ENCODE results near the gene AKR1C2.
"Not testable (repeated sequence)": the region's sequence is repeated elsewhere in the genome, so short reads cannot be mapped to it uniquely, and the experiment has no call there.

The AKR1C2 gene

DNA sequence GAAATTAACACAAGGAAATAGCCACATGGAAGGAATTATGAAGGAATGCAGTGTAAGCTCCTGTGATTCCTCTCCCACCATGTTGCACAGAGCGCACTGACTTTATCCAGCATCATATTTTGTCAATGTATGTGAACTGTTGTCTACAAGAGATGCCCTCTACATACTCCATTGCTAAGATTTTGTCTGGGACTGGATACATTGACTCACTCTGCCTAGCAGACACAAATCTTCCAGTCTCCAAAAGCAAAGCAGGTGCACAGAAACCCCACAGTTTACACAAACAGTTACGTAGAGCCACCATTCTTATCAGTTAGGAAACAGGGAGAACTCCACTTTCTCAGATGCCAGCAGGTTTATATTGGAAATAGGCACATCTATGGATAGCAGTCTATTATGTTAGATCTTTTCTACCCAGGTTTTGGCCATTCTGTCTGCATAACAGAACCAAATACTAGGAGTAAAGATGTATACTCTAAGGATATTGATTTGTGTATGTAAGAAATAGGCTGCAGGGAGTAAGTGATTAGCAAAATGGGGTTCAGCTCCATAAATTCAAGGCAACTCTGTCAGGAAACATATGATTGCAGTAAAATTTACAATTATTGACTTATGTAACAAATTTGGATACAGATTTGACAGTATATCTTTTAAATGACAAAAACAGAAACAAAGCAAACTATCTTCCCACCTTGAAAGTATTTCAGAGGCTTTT lies 1.5 kb downstream of the AKR1C2 start:
- H3K4me3 ChIP-seq (ENCODE audit: low read length) = no peak overlapping the region
- no peak for DNase-seq (ENCODE audit: low read depth)
- no peak for TF ChIP-seq CTCF (conservative IDR thresholded peaks at IDR 0.05; ENCODE audit: low read depth, low read length)

DNA sequence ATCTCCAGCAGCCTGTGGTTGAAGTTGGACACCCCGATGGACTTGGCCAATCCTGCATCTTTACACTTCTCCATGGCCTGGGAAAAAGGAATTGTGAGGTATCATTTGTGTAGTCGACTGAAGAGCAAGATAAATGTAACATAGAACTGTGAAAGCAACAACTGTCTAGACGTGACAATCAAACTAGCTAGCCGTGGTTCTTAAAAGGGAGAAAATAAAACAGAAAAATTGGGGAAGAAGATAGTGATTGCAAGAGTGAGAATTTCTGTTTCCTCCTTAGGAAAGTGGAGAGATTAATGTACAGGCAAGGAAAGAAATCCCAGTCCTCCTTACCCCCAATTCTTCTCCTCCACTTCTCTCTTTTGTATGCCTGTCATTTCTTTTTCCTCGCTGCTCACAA lies 5.0 kb downstream of the AKR1C2 start:
- H3K4me3 ChIP-seq (ENCODE audit: low read length) = no peak overlapping the region
- no peak for TF ChIP-seq CTCF (conservative IDR thresholded peaks at IDR 0.05; ENCODE audit: low read depth, low read length)
- DNase-seq (ENCODE audit: low read depth) = no peak

DNA sequence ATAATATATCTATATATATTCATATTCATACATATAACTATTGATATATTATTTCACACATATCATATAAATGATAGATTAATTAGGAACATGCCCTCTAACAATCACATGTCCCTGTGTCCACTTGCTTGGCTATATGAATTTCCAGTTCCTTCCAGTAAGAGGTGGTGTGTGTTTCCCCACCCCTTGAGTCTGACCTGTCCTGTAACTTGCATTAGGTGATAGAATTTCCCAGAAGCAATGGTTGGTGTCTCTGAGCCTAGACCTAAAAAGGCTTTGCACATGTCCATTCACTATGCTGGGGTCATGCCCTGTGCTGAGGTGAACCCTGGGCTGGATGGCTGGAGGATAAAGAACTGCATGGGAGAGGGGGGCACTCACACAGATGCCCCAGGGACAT lies 9.4 kb downstream of the AKR1C2 start:
- not testable (repeated sequence) for H3K4me3 ChIP-seq (ENCODE audit: low read length); DNase-seq (ENCODE audit: low read depth)

DNA sequence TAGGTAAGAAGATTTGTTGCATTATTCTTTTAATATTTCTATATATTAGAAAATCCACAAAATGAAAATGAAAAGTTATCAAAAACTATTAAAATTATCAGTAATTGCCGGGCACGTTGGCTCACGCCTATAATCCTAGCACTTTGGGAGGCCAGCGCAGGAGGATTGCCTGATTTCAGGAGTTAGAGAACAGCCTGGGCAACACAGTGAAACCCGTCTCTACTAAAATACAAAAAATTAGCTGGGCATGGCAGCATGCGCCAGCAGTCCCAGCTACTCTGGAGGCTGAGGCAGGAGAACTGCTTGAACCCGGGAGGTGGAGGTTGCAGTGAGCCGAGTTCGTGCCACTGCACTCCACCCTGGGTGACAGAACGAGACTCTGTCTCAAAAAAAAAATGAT lies 11.1 kb downstream of the AKR1C2 start:
- DNase-seq (ENCODE audit: low read depth); H3K4me3 ChIP-seq (ENCODE audit: low read length): not testable (repeated sequence)

DNA sequence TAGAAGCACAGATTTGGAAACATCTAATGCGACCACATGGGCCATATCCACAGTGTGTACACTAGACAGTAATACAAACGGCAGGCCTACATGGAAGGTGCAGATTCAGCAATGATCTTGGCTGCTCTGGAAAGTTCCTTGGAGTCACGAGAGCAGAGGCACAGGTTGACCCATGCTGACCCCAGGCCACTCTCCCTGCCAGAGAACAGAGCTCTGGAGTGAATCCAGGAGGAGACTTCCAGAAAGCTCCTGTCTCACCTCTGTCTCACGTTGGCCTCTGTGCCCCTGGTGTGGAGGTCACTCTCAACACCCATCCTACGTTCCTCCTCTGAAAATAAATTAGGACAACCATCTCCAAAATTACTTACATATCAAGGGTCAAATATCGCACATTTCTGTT lies 12.2 kb downstream of the AKR1C2 start:
- DNase-seq (ENCODE audit: low read depth); H3K4me3 ChIP-seq (ENCODE audit: low read length): not testable (repeated sequence)

DNA sequence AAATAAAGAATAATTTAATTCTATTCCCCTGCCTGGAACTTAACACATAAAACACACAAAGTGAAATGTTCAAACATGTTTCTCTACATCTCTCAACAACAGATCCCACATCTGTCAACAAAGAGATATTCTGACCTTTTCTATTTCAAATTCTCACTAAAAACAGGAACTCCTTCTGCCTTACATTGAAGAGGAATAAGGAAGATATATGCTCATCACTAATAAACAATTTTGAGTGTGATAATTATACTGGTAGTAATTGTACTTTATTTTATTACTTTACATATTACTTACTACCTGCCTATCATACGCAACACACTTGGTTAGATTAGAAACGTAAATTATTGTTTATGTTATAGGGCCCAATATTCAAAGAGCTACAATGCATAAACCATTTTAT lies 13.4 kb downstream of the AKR1C2 start:
- no peak overlapping the region for H3K4me3 ChIP-seq (ENCODE audit: low read length)
- no peak for TF ChIP-seq CTCF (conservative IDR thresholded peaks at IDR 0.05; ENCODE audit: low read depth, low read length)

GRCh38 chr10:4988000-4988641 lies 15.5 kb downstream of the AKR1C2 start:
- not testable (repeated sequence) for H3K4me3 ChIP-seq (ENCODE audit: low read length); DNase-seq (ENCODE audit: low read depth)

More for the DNA sequence above, 13.4 kb downstream of the AKR1C2 start:
- DNase-seq (ENCODE audit: low read depth) = no peak

- peak; percentile 21 for DNase-seq (ENCODE audit: low read depth)
- no peak for TF ChIP-seq CTCF (conservative IDR thresholded peaks at IDR 0.05; ENCODE audit: low read depth, low read length)
- no peak overlapping the region for H3K4me3 ChIP-seq (ENCODE audit: low read length)
These were observed 18.6 kb downstream of the AKR1C2 start for GRCh38 chr10:4984971-4985594.

GRCh38 chr10:4984223-4984622 lies 19.4 kb downstream of the AKR1C2 start:
- H3K4me3 ChIP-seq (ENCODE audit: low read length) = no peak overlapping the region
- no peak for TF ChIP-seq CTCF (conservative IDR thresholded peaks at IDR 0.05; ENCODE audit: low read depth, low read length)
- no peak for DNase-seq (ENCODE audit: low read depth)
